Activated naive CD4-positive, alpha-beta T cell treated with anti-CD3 and anti-CD28 coated beads for 36 hours (primary cell): ENCODE measurements around the gene PIGP. TPM values are rescaled to one million over a fixed set of nuclear protein-coding genes. Genes with fewer than 3 reads are reported as not detected.

Source experiments
- CTCF ChIA-PET: fragments of 350-600 bp; sonication (Branson Sonifier 250); formaldehyde crosslinking; loops from one replicate; lab custom pipeline; 2021; ENCODE audit warnings: antibody characterized with exemption; lab: Charles Lee
- DNase-seq: peaks from one replicate; pipeline ENCODE4 v3.0.0-alpha.2; 2020
- H3K27ac Mint-ChIP-seq: one replicate; pipeline ENCODE4 v1.8.0; 2021; ENCODE audit warnings: mild to moderate bottlenecking, mixed read lengths
- H3K27me3 Mint-ChIP-seq: one replicate; pipeline ENCODE4 v1.8.0; 2021; ENCODE audit warnings: low read depth, mixed read lengths
- H3K36me3 Mint-ChIP-seq: one replicate; pipeline ENCODE4 v1.8.0; 2021; ENCODE audit warnings: low read depth, mixed read lengths
- H3K4me1 Mint-ChIP-seq: one replicate; pipeline ENCODE4 v1.8.0; 2021; ENCODE audit warnings: low read depth, mixed read lengths
- H3K4me3 Mint-ChIP-seq: one replicate; pipeline ENCODE4 v1.8.0; 2021; ENCODE audit warnings: mild to moderate bottlenecking, moderate library complexity, mixed read lengths
- H3K9me3 Mint-ChIP-seq: one replicate; pipeline ENCODE4 v1.8.0; 2021; ENCODE audit warnings: mixed read lengths
- intact Hi-C: fragments of 100-400 bp; cut with micrococcal nuclease; formaldehyde crosslinking; loops from one replicate; pipeline ENCODE4 v1.15.1; 2023
- total RNA-seq, 2 experiments: library from RNA; stranded (reverse); gene quantifications; one replicate each; pipeline ENCODE4 v1.2.3, GENCODE V29; 2021

Gene PIGP
- total RNA-seq, 2 experiments from 2014 or later = 12.0 to 16.9 TPM

DNA sequence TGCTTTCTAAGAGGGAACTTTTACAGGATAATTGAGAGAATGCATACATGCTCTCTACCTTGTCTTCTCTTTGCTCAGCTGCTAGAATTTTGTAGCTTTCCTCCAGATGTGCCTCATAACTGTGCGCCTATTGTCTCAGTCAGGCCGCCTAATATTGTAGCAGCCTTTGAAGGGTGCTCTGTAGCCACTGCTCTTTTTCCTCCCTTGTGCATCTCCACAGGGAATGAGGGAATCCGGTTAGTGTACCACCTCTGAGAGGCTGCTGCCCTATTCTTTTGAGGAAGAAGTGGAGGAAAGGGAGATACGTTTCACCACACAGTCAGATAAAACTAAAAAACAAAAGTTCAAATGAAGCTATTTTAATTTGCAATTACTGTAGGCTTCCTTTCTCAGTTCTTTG is 22.9 kb upstream of the PIGP start:
- H3K9me3 Mint-ChIP-seq = no peaks in the 10 kb centered on the region
- intact Hi-C loops = no loop called here

DNA sequence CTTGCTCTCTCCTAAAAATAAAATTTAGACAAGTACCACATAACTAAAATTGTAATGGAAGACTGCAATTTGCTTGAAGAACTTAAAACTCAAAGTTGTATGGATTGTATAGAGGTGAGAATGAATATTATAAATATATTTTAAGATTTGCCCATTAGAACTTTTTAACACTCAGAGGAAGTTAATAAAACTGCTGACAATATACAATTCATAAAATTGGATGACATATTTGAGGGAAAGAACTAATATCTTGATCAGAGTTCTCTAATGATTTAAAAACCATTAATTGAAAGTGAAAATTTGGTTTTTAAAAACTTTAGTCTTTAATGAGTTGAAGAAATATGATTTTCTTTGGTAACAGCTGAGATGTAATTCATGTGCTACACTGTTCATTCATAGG is 21.1 kb upstream of the PIGP start:
- DNase-seq = no peak
- Mint-ChIP-seq H3K27ac (no peak overlapping the region), H3K4me1 (no peaks in the 10 kb centered on the region), H3K27me3 (no peaks in the 10 kb centered on the region), H3K4me3 (no peak overlapping the region), H3K9me3 (no peaks in the 10 kb centered on the region), H3K36me3 (peaks cover 24% of the 10 kb centered on the region)
- intact Hi-C loops = no loop called here
- CTCF ChIA-PET = no interaction called here

More for the DNA sequence above, 22.9 kb upstream of the PIGP start:
- DNase-seq = no peak
- Mint-ChIP-seq H3K4me3 (no peak overlapping the region), H3K27me3 (no peaks in the 10 kb centered on the region), H3K4me1 (no peaks in the 10 kb centered on the region), H3K27ac (no peak overlapping the region), H3K36me3 (peaks cover 23% of the 10 kb centered on the region)
- CTCF ChIA-PET = no interaction called here

DNA sequence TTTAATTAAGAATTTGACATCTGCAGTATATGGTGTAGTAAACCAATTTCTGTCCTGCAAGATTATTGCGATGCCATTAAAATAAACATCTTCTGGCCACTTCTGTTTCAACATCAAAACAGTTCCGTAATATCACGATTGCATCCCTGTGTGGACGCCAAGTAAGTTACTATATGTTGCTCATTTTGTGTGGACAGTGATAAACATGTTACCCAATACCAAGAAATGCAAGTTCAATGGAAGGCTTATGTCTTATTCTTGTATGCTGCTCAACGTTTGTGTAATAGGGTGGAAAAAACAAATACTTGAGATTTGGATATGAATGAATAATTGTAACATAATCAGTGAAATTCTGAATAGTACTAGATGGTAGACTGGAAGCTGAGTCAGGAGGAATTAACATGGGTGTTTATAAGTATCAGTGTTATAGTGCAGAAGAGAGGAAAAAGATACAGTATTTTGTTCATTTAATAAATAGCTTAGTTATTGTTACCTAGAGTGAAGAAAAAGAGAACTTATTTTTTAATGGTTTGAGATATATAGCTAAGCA is 15.4 kb upstream of the PIGP start:
- intact Hi-C loops = no loop called here
- H3K36me3 Mint-ChIP-seq = peaks cover 15% of the 10 kb centered on the region
- no peaks in the 10 kb centered on the region for H3K27me3 Mint-ChIP-seq
- DNase-seq = no peak
- peaks cover 5% of the 10 kb centered on the region for H3K4me1 Mint-ChIP-seq
- CTCF ChIA-PET = no interaction called here
- no peaks in the 10 kb centered on the region for H3K9me3 Mint-ChIP-seq
- no peak overlapping the region for H3K4me3 Mint-ChIP-seq
- H3K27ac Mint-ChIP-seq = no peak overlapping the region

DNA sequence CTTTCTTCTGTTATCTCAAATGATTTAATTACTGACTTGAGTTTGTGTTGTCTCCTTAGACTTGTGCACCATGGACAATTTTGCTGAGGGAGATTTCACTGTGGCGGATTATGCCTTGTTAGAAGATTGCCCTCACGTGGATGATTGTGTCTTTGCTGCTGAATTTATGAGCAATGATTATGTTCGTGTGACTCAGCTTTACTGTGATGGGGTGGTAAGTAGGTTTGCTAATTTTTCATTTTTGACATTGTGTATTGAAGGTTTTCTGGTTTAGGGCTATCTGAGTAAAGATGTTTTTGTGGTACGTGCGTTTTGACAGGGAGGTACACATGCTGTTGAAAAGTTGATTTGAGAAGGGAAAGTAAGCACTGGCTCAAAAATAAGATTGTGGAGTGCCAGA is 14.3 kb upstream of the PIGP start:
- peak; percentile 17 for DNase-seq
- Mint-ChIP-seq H3K36me3 (peaks cover 17% of the 10 kb centered on the region), H3K9me3 (no peaks in the 10 kb centered on the region), H3K4me1 (peaks cover 14% of the 10 kb centered on the region), H3K27me3 (no peaks in the 10 kb centered on the region), H3K4me3 (no peak overlapping the region), H3K27ac (no peak overlapping the region)
- intact Hi-C loops = loop anchor here (2.0 kb wide), 1 partner anchor 14 kb away; the partner anchor contains the start of genes PIGP and TTC3
- CTCF ChIA-PET = interaction anchor here (1.1 kb wide), 1 partner anchor 97 kb away, joined by 3 read pairs; no protein-coding TSS in a partner anchor

DNA sequence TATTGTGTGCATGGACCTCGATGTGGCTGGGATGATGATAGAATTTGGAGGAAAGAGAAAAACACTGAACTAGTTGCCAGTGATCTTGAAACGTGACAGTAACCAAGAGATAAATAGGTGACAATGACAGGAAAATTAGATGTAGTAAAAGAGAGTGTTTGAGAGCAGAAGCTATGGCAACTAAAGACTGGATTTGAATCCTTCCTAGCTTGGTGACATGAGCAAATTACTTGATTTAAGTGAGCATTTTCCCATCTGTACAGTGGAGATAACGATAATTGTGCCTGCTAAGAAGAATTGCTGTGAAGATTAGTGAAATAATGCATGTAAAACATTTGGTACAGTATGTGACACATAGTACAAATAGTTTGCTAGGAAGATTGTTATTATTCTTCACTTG is 12.9 kb upstream of the PIGP start:
- H3K36me3 Mint-ChIP-seq = peaks cover 16% of the 10 kb centered on the region
- intact Hi-C loops = loop anchor here (2.0 kb wide), 1 partner anchor 13 kb away; the partner anchor contains the start of genes PIGP and TTC3
- CTCF ChIA-PET = no interaction called here

DNA sequence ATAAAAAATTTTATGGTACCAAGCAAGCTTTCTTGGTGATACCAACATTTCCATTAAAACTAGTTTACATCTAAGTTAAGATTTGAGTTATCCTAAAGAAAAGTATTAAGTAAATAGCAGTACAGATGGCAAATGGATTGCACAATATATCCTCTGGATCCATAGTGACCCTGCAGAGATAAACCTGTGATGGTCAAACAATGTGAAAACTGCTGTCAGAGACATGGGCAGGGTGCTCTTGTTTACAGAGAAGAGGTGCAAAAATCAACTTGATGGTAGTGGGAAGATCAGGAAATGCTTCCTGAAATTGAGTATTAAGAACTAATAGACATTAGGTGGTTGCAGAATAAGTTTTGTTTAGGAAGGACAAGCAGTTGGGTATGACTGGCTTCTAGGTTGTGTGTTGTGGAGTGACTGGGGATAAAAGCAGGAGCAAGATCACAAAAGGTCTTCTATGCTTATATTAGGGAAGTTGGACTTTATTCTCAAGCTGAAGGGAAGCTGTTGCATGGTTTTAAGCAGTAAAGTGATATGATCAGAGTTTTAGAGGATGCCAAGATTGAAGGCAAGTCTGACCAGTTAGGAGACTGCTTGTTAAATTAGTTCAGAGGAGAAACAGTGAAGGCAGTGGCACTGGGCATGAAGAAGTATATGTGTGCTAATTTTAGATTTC is 10.1 kb upstream of the PIGP start:
- H3K27me3 Mint-ChIP-seq = no peaks in the 10 kb centered on the region
- intact Hi-C loops = no loop called here
- H3K36me3 Mint-ChIP-seq = peaks cover 8% of the 10 kb centered on the region
- no peaks in the 10 kb centered on the region for H3K9me3 Mint-ChIP-seq
- CTCF ChIA-PET = interaction anchor here (0.8 to 0.9 kb wide), 2 partner anchors 12 to 219 kb away, joined by 3 read pairs; no protein-coding TSS in a partner anchor
- no peak overlapping the region for H3K4me3 Mint-ChIP-seq
- no peak overlapping the region for H3K27ac Mint-ChIP-seq
- peaks cover 31% of the 10 kb centered on the region for H3K4me1 Mint-ChIP-seq
- no peak for DNase-seq

More for the DNA sequence above, 12.9 kb upstream of the PIGP start:
- Mint-ChIP-seq H3K27ac (no peak overlapping the region), H3K9me3 (no peaks in the 10 kb centered on the region), H3K4me1 (peaks cover 16% of the 10 kb centered on the region), H3K4me3 (no peak overlapping the region), H3K27me3 (no peaks in the 10 kb centered on the region)
- no peak for DNase-seq

DNA sequence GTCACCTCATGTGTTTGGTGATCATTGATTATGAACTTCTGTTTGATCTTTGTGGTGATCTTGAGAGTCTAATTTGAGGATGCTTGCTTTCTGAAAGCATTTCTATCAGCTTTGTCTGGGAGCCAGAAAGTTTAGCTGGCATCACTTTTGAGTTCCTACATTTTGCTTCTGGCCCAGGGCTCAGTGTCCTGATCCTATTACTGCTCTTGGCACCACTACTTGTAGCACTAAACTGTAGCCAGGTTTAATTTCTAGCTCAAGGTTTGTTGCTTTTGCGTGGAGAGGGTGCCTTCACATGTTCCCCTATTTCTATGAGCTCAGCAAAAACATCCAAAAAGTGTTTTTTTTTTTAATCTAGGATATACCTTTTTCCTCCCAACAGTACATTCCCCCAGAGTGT is 9.5 kb upstream of the PIGP start:
- no peak for DNase-seq
- H3K27me3 Mint-ChIP-seq = no peaks in the 10 kb centered on the region
- peaks cover 8% of the 10 kb centered on the region for H3K36me3 Mint-ChIP-seq
- H3K9me3 Mint-ChIP-seq = no peaks in the 10 kb centered on the region
- intact Hi-C loops = no loop called here
- H3K27ac Mint-ChIP-seq = no peak overlapping the region
- peaks cover 37% of the 10 kb centered on the region for H3K4me1 Mint-ChIP-seq
- CTCF ChIA-PET = interaction anchor here (0.5 to 0.9 kb wide), 4 partner anchors 11 to 261 kb away, joined by 3 read pairs; no protein-coding TSS in a partner anchor
- H3K4me3 Mint-ChIP-seq = no peak overlapping the region

DNA sequence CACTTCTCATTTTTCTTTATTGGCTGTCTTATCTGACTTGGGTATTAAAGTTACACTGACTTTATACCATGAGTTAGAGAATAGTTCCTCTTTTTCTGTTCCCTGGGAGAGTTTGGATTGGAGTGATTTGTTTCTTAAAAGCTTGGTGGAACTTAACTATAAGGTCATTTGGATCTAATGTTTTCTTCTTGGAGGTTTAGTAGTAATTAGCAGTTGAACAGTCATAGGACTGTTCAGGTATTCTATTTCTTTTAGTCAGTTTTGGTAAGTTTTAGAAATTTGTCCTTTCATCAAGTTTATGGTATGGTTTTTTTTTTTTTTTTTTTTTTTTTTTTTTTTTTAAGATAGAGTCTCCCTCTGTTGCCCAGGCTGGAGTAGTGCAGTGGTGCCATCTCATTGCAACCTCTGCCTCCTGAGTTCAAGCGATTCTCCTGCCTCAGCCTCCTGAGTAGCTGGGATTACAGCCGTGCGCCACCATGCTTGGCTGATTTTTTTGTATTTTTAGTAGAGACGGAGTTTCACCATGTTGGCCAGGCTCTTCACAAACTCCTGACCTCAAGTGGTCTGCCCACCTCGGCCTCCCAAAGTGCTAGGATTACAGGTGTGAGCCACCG is 6.4 kb upstream of the PIGP start:
- Mint-ChIP-seq H3K4me1 (peaks cover 52% of the 10 kb centered on the region), H3K9me3 (no peaks in the 10 kb centered on the region), H3K27me3 (no peaks in the 10 kb centered on the region), H3K27ac (no peak overlapping the region), H3K36me3 (peaks cover 7% of the 10 kb centered on the region), H3K4me3 (no peak overlapping the region)
- intact Hi-C loops = no loop called here
- CTCF ChIA-PET = interaction anchor here (0.7 kb wide), 1 partner anchor 110 kb away, joined by 4 read pairs; no protein-coding TSS in a partner anchor
- DNase-seq = no peak

DNA sequence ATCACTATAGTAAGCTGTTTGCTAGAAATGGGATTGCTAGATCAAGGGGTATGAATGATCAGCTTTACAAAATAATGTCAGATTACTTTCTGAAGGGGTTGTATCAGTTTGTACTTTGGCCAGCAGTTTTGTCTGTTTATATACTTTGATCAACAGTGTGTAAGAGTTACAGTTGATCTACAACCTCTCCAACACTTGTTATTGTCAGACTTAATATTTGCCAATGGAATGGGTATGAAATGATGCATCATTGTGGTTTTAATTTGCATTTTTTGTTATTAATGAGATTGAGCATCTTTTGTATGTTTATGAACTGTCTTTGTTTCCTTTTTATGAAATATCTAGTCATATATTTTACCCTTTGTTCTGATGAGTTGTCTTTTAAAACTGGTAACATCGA is 4.5 kb upstream of the PIGP start:
- H3K27ac Mint-ChIP-seq = no peak overlapping the region

DNA sequence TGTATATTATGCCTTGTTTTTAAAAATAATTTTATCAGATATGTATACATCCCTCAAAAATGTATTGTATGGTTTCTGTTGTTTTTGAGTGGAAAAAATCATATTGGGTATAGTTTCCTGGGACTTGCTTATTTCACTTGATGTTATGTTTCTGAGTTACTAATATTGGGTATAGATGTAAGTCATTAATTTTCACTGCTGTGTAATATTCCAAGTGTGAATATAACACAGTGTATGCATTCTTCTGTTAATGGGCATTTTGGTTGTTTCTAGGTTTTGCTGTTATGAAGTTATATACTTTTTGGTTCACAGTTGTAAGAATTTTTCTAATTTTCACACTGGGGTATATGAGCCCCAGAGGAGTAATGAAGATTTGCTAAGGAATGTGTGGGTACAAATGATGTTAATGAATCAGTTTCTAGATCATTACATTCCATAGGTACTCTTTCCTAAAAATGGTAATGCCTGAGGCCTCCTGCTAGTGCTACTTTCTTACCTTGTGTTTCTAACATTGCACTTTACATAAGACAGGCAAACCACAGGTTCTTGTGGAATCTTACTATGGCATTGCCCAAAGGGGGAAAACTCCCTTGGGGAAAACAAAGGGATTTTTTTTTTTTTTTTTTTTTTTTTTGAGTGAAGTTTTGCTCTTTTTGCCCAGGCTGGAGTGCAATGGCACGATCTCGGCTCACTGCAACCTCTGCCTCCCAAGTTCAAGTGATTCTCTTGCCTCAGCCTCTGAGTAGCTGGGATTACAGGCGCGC is 3.4 kb upstream of the PIGP start:
- Mint-ChIP-seq H3K4me1 (peaks cover 46% of the 10 kb centered on the region), H3K27me3 (no peaks in the 10 kb centered on the region), H3K9me3 (no peaks in the 10 kb centered on the region), H3K36me3 (no peaks in the 10 kb centered on the region), H3K4me3 (no peak overlapping the region), H3K27ac (no peak overlapping the region)
- no peak for DNase-seq
- CTCF ChIA-PET = no interaction called here
- intact Hi-C loops = no loop called here

More for the DNA sequence above, 4.5 kb upstream of the PIGP start:
- H3K9me3 Mint-ChIP-seq = no peaks in the 10 kb centered on the region
- CTCF ChIA-PET = no interaction called here
- intact Hi-C loops = no loop called here
- DNase-seq = no peak
- peaks cover 42% of the 10 kb centered on the region for H3K4me1 Mint-ChIP-seq
- H3K27me3 Mint-ChIP-seq = no peaks in the 10 kb centered on the region
- no peak overlapping the region for H3K4me3 Mint-ChIP-seq
- peaks cover 4% of the 10 kb centered on the region for H3K36me3 Mint-ChIP-seq

DNA sequence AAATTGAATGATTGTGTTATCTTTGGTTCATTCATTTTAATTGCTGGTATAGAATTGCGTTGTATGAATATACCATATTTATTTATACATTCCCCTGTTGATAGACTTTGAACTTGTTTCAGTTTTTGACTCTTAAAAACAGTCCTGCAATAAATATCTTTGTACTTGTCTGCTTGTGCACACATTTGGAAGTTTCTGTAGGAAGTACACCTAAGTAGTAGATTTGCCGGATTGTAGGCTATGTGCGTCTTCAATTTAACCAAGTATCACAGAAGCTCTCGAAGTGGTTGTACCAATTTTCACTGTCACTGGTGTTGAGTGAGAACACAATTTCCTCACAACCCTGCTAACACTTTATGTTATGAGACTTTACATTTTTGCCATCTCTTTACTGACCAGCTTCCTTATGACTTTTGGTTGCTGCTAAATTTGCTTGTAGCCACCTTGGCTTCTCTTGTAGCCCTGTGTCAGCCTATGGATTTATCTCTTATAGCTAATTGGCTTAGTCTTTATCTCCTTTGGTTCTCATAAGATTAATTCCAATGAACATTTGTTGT is 2.4 kb upstream of the PIGP start:
- CTCF ChIA-PET = no interaction called here
- Mint-ChIP-seq H3K27ac (no peak overlapping the region), H3K4me3 (no peak overlapping the region), H3K36me3 (peaks cover 2% of the 10 kb centered on the region), H3K4me1 (peaks cover 49% of the 10 kb centered on the region), H3K27me3 (no peaks in the 10 kb centered on the region), H3K9me3 (no peaks in the 10 kb centered on the region)
- DNase-seq = no peak
- intact Hi-C loops = no loop called here

DNA sequence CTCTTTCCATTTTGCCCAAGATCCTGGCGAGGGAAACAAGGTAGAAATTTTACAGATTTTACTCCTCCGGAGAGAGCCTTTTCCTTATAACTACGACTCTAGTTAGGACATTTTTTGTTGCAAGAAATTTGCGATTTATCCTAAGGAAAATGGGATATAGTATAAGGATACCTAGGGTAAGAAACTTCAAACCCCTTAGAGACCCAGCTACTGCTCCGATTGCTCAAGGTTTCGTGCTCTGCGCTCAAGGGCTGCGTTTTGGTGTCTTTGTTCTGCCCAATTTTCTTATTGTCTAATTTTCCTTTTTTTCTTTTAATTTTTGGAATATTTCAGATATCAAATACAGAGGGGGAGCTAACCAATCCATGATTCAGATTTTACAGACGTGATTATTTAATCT is 1.7 kb upstream of the PIGP start:
- Mint-ChIP-seq H3K27me3 (no peaks in the 10 kb centered on the region), H3K9me3 (no peaks in the 10 kb centered on the region), H3K27ac (no peak overlapping the region), H3K4me1 (peaks cover 50% of the 10 kb centered on the region), H3K4me3 (peak overlapping the region; percentile 88), H3K36me3 (peaks cover 4% of the 10 kb centered on the region)
- no peak for DNase-seq
- intact Hi-C loops = no loop called here
- CTCF ChIA-PET = no interaction called here
